MCF 10A (cell line): ENCODE results near the gene LINGO1. TPM values are rescaled to one million over a fixed set of nuclear protein-coding genes. Genes with fewer than 3 reads are reported as not detected.

Experiments used
- BruUV-seq: library from RNA; stranded (reverse); fragments of 400-500 nt; replicated peaks from 2 replicates; lab custom pipeline; 2021; lab: Mats Ljungman, UMichigan
- CTCF ChIA-PET: fragments of 300-600 bp; sonication (Branson Sonifier 250); formaldehyde crosslinking; extraction: SDS; loops from one replicate; lab custom pipeline; 2021; ENCODE audit warnings: antibody characterized with exemption, inconsistent platforms; lab: Yijun Ruan, JAX
- POLR2A ChIA-PET: fragments of 300-600, 350-650 bp; sonication (Branson Sonifier 250); formaldehyde crosslinking; extraction: SDS; loops from one replicate; lab custom pipeline; 2020; ENCODE audit warnings: antibody characterized with exemption, inconsistent platforms; lab: Yijun Ruan, JAX
- DNase-seq: peaks from one replicate; pipeline ENCODE4 v3.0.0-alpha.2; 2018; ENCODE audit not compliant: unreplicated experiment
- H3K27ac Mint-ChIP-seq: one replicate; pipeline ENCODE4 v1.8.0; 2022; ENCODE audit warnings: mild to moderate bottlenecking, low read depth, mixed read lengths; ENCODE audit not compliant: unreplicated experiment
- H3K27me3 Mint-ChIP-seq: one replicate; pipeline ENCODE4 v1.8.0; 2022; ENCODE audit warnings: mixed read lengths; ENCODE audit not compliant: insufficient read depth, unreplicated experiment
- H3K36me3 Mint-ChIP-seq: one replicate; pipeline ENCODE4 v1.8.0; 2022; ENCODE audit warnings: mild to moderate bottlenecking, moderate library complexity, mixed read lengths; ENCODE audit not compliant: insufficient read depth, unreplicated experiment
- H3K4me1 Mint-ChIP-seq: one replicate; pipeline ENCODE4 v1.8.0; 2022; ENCODE audit warnings: mixed read lengths; ENCODE audit not compliant: insufficient read depth, unreplicated experiment
- H3K4me3 Mint-ChIP-seq: one replicate; pipeline ENCODE4 v1.8.0; 2022; ENCODE audit warnings: mild to moderate bottlenecking, moderate library complexity, mixed read lengths; ENCODE audit not compliant: unreplicated experiment
- H3K9me3 Mint-ChIP-seq: one replicate; pipeline ENCODE4 v1.8.0; 2022; ENCODE audit warnings: mixed read lengths; ENCODE audit not compliant: unreplicated experiment
- CTCF ChIP-seq: fragments of 200-600 bp; IDR thresholded peaks from one replicate; pipeline ENCODE4 v1.8.0; 2022; ENCODE audit warnings: antibody characterized with exemption, mild to moderate bottlenecking; ENCODE audit not compliant: unreplicated experiment
- intact Hi-C: fragments of 100-400 bp; cut with micrococcal nuclease; formaldehyde crosslinking; loops from 2 replicates; pipeline ENCODE4 v1.14.1; 2022
- total RNA-seq: library from RNA; stranded (reverse); gene quantifications from 2 replicates; pipeline ENCODE4 v1.2.3, GENCODE V29; 2022

The LINGO1 gene
- total RNA-seq, 1 experiment from 2014 or later = not detected

- no peak for DNase-seq
- Mint-ChIP-seq H3K27ac (no peak overlapping the region), H3K4me1 (peaks cover 4% of the 10 kb centered on the region), H3K36me3 (no peaks in the 10 kb centered on the region), H3K9me3 (no peaks in the 10 kb centered on the region), H3K27me3 (peaks cover 34% of the 10 kb centered on the region), H3K4me3 (no peak overlapping the region)
- intact Hi-C loops = loop anchor here (5.0 kb wide), 1 partner anchor 242 kb away; no protein-coding TSS in a partner anchor
- CTCF ChIA-PET = interaction anchor here (0.6 to 2.4 kb wide), 5 partner anchors 191 to 520 kb away, joined by 3 to 14 read pairs (median 4); no protein-coding TSS in a partner anchor
- TF ChIP-seq CTCF = no peak
- BruUV-seq = no TSS peak
- POLR2A ChIA-PET = interaction anchor here (0.9 kb wide), 1 partner anchor 1224 kb away, joined by 4 read pairs; no protein-coding TSS in a partner anchor
Observed at GRCh38 chr15:77630056-77630455, 2.7 kb downstream of the LINGO1 start.

GRCh38 chr15:77629070-77630030 lies 3.4 kb downstream of the LINGO1 start:
- DNase-seq = no peak
- no peak for TF ChIP-seq CTCF
- no peaks in the 10 kb centered on the region for H3K9me3 Mint-ChIP-seq
- no TSS peak for BruUV-seq
- peaks cover 33% of the 10 kb centered on the region for H3K27me3 Mint-ChIP-seq
- ChIA-PET POLR2A (interaction anchor here (0.9 kb wide), 1 partner anchor 1223 kb away, joined by 4 read pairs; no protein-coding TSS in a partner anchor), CTCF (interaction anchor here (0.6 to 2.2 kb wide), 4 partner anchors 11 to 192 kb away, joined by 3 to 12 read pairs (median 4); no protein-coding TSS in a partner anchor)
- H3K36me3 Mint-ChIP-seq = no peaks in the 10 kb centered on the region
- H3K4me3 Mint-ChIP-seq = no peak overlapping the region
- no peak overlapping the region for H3K27ac Mint-ChIP-seq
- intact Hi-C loops = loop anchor here (5.0 kb wide), 1 partner anchor 243 kb away; no protein-coding TSS in a partner anchor
- peaks cover 3% of the 10 kb centered on the region for H3K4me1 Mint-ChIP-seq

- no TSS peak for BruUV-seq
- ChIA-PET POLR2A (no interaction called here), CTCF (interaction anchor here (1.1 to 2.2 kb wide), 2 partner anchors 85 to 193 kb away, joined by 4 to 12 read pairs; no protein-coding TSS in a partner anchor)
- H3K27ac Mint-ChIP-seq = no peak overlapping the region
- no peak for DNase-seq
- no peak overlapping the region for H3K4me3 Mint-ChIP-seq
- peaks cover 33% of the 10 kb centered on the region for H3K27me3 Mint-ChIP-seq
- intact Hi-C loops = no loop called here
- no peaks in the 10 kb centered on the region for H3K4me1 Mint-ChIP-seq
- no peaks in the 10 kb centered on the region for H3K9me3 Mint-ChIP-seq
- no peak for TF ChIP-seq CTCF
- H3K36me3 Mint-ChIP-seq = no peaks in the 10 kb centered on the region
Observed at GRCh38 chr15:77628010-77628409, 4.7 kb downstream of the LINGO1 start.

- TF ChIP-seq CTCF = no peak
- peaks cover 33% of the 10 kb centered on the region for H3K27me3 Mint-ChIP-seq
- H3K36me3 Mint-ChIP-seq = no peaks in the 10 kb centered on the region
- intact Hi-C loops = no loop called here
- CTCF ChIA-PET = interaction anchor here (2.2 kb wide), 1 partner anchor 193 kb away, joined by 12 read pairs; no protein-coding TSS in a partner anchor
- H3K4me1 Mint-ChIP-seq = no peaks in the 10 kb centered on the region
- no TSS peak for BruUV-seq
- H3K9me3 Mint-ChIP-seq = no peaks in the 10 kb centered on the region
- no peak overlapping the region for H3K4me3 Mint-ChIP-seq
- POLR2A ChIA-PET = no interaction called here
- no peak for DNase-seq
- H3K27ac Mint-ChIP-seq = no peak overlapping the region
Observed at GRCh38 chr15:77627581-77627980, 5.1 kb downstream of the LINGO1 start.
